ENCODE results near the gene KLHL3. TPM values are rescaled to one million over a fixed set of nuclear protein-coding genes. Genes with fewer than 3 reads are reported as not detected.
"Not testable (repeated sequence)": the region's sequence is repeated elsewhere in the genome, so short reads cannot be mapped to it uniquely, and the experiment has no call there.

KLHL3 gene
- total RNA-seq: 3.6 TPM
- 1 to 10 TPM; 2.6 to 4.8 (median 4.0) TPM for polyA plus RNA-seq (ENCODE audit: insufficient read depth in 1 of 8, insufficient read length in 8 of 8, low replicate concordance in 1 of 8)
- long read RNA-seq, donor 1: 0 reads
- long read RNA-seq, donor 2: 0 reads
- long read RNA-seq, donor 3: 0 reads
- long read RNA-seq, donor 4: 0 reads
- long read RNA-seq, donor 5: 0 reads
- long read RNA-seq, donor 6: 0 reads
- long read RNA-seq, donor 7: 0 reads
- long read RNA-seq, donor 8: 0 reads
- long read RNA-seq, donor 9: 0 reads
- long read RNA-seq, donor 10: 0 reads
- long read RNA-seq, donor 11, partial matches to known transcripts: 8 of 8 reads
- long read RNA-seq, donor 11, other reads (novel, unspliced or antisense): 0 of 8 reads

GRCh38 chr5:137735555-137736284 lies at the start of gene KLHL3:
Gene KLHL3 (minus strand): TSS chr5:137736089. CDS start chr5:137735646, 443 bp downstream.
- H3K4me3 ChIP-seq (ENCODE audit: low read length): peak within 1 kb of the TSS; percentile 27
- WGBS (ENCODE audit: insufficient coverage): under 1% methylated on average over 8 of the region's 12 CpGs
- H3K27me3 ChIP-seq (ENCODE audit: control insufficient read depth, insufficient read depth, low read length): no peaks in the 10 kb centered on the region
- peak within 1 kb of the TSS; percentile 42 for H3K27ac ChIP-seq (ENCODE audit: low read length)
- no peaks in the 10 kb centered on the region for H3K9me3 ChIP-seq (replicated peaks; ENCODE audit: control insufficient read depth, low read depth, low read length)
- no peaks in the 10 kb centered on the region for H3K36me3 ChIP-seq (ENCODE audit: control insufficient read depth, insufficient read depth, low read length)
- peaks cover 8% of the 10 kb centered on the region for H3K4me1 ChIP-seq (ENCODE audit: control insufficient read depth, insufficient read depth, low read length)
- DNase-seq: peak; percentile 74

GRCh38 chr5:137782984-137783536 lies 47.2 kb upstream of the KLHL3 start:
- Histone ChIP-seq H3K27ac (ENCODE audit: low read length) (no peak overlapping the region), H3K9me3 (replicated peaks; ENCODE audit: control insufficient read depth, low read depth, low read length) (no peaks in the 10 kb centered on the region), H3K36me3 (ENCODE audit: control insufficient read depth, insufficient read depth, low read length) (no peaks in the 10 kb centered on the region), H3K4me3 (ENCODE audit: low read length) (no peak overlapping the region), H3K4me1 (ENCODE audit: control insufficient read depth, insufficient read depth, low read length) (no peaks in the 10 kb centered on the region), H3K27me3 (ENCODE audit: control insufficient read depth, insufficient read depth, low read length) (no peaks in the 10 kb centered on the region)
- 83% methylated on average over 4 of the region's 4 CpGs for WGBS (ENCODE audit: insufficient coverage)
- DNase-seq: no peak

GRCh38 chr5:137782055-137782454 lies 46.2 kb upstream of the KLHL3 start:
- Histone ChIP-seq H3K36me3 (ENCODE audit: control insufficient read depth, insufficient read depth, low read length) (no peaks in the 10 kb centered on the region), H3K4me3 (ENCODE audit: low read length) (no peak overlapping the region), H3K9me3 (replicated peaks; ENCODE audit: control insufficient read depth, low read depth, low read length) (no peaks in the 10 kb centered on the region), H3K27ac (ENCODE audit: low read length) (no peak overlapping the region), H3K4me1 (ENCODE audit: control insufficient read depth, insufficient read depth, low read length) (no peaks in the 10 kb centered on the region), H3K27me3 (ENCODE audit: control insufficient read depth, insufficient read depth, low read length) (no peaks in the 10 kb centered on the region)
- no peak for DNase-seq
- WGBS (ENCODE audit: insufficient coverage): no CpG with 5 or more reads among the region's 2 CpGs

GRCh38 chr5:137778772-137779564 lies 43.1 kb upstream of the KLHL3 start:
- Histone ChIP-seq H3K4me3 (ENCODE audit: low read length) (no peak overlapping the region), H3K27me3 (ENCODE audit: control insufficient read depth, insufficient read depth, low read length) (no peaks in the 10 kb centered on the region), H3K9me3 (replicated peaks; ENCODE audit: control insufficient read depth, low read depth, low read length) (no peaks in the 10 kb centered on the region), H3K4me1 (ENCODE audit: control insufficient read depth, insufficient read depth, low read length) (no peaks in the 10 kb centered on the region), H3K36me3 (ENCODE audit: control insufficient read depth, insufficient read depth, low read length) (no peaks in the 10 kb centered on the region), H3K27ac (ENCODE audit: low read length) (no peak overlapping the region)
- no CpG with 5 or more reads among the region's 2 CpGs for WGBS (ENCODE audit: insufficient coverage)
- peak; percentile 60 for DNase-seq

- not testable (repeated sequence) for H3K27me3 ChIP-seq (ENCODE audit: control insufficient read depth, insufficient read depth, low read length); H3K27ac ChIP-seq (ENCODE audit: low read length)
- 93% methylated on average over 3 of the region's 5 CpGs for WGBS (ENCODE audit: insufficient coverage)
Measured at GRCh38 chr5:137767937-137768336, 32.0 kb upstream of the KLHL3 start.

GRCh38 chr5:137761566-137761965 lies 25.7 kb upstream of the KLHL3 start:
- Histone ChIP-seq H3K27me3 (ENCODE audit: control insufficient read depth, insufficient read depth, low read length) (no peaks in the 10 kb centered on the region), H3K4me3 (ENCODE audit: low read length) (no peak overlapping the region), H3K27ac (ENCODE audit: low read length) (no peak overlapping the region), H3K36me3 (ENCODE audit: control insufficient read depth, insufficient read depth, low read length) (no peaks in the 10 kb centered on the region), H3K4me1 (ENCODE audit: control insufficient read depth, insufficient read depth, low read length) (no peaks in the 10 kb centered on the region), H3K9me3 (replicated peaks; ENCODE audit: control insufficient read depth, low read depth, low read length) (no peaks in the 10 kb centered on the region)
- no CpG with 5 or more reads among the region's 3 CpGs for WGBS (ENCODE audit: insufficient coverage)
- no peak for DNase-seq

More at GRCh38 chr5:137767937-137768336, 32.0 kb upstream of the KLHL3 start:
- not testable (repeated sequence) for H3K9me3 ChIP-seq (replicated peaks; ENCODE audit: control insufficient read depth, low read depth, low read length); DNase-seq; H3K36me3 ChIP-seq (ENCODE audit: control insufficient read depth, insufficient read depth, low read length); H3K4me1 ChIP-seq (ENCODE audit: control insufficient read depth, insufficient read depth, low read length); H3K4me3 ChIP-seq (ENCODE audit: low read length)

- H3K4me3 ChIP-seq (ENCODE audit: low read length): no peak overlapping the region
- no peak for DNase-seq
- H3K9me3 ChIP-seq (replicated peaks; ENCODE audit: control insufficient read depth, low read depth, low read length): no peaks in the 10 kb centered on the region
- no peaks in the 10 kb centered on the region for H3K4me1 ChIP-seq (ENCODE audit: control insufficient read depth, insufficient read depth, low read length)
- H3K27ac ChIP-seq (ENCODE audit: low read length): no peak overlapping the region
- no peaks in the 10 kb centered on the region for H3K27me3 ChIP-seq (ENCODE audit: control insufficient read depth, insufficient read depth, low read length)
- 86% methylated on average over 1 of the region's 7 CpGs for WGBS (ENCODE audit: insufficient coverage)
- no peaks in the 10 kb centered on the region for H3K36me3 ChIP-seq (ENCODE audit: control insufficient read depth, insufficient read depth, low read length)
Measured at GRCh38 chr5:137760719-137761516, 25.0 kb upstream of the KLHL3 start.

GRCh38 chr5:137760294-137760693 lies 24.4 kb upstream of the KLHL3 start:
- WGBS (ENCODE audit: insufficient coverage): no CpG with 5 or more reads among the region's 4 CpGs

GRCh38 chr5:137758715-137759306 lies 22.9 kb upstream of the KLHL3 start:
- H3K36me3 ChIP-seq (ENCODE audit: control insufficient read depth, insufficient read depth, low read length): no peaks in the 10 kb centered on the region
- no peaks in the 10 kb centered on the region for H3K9me3 ChIP-seq (replicated peaks; ENCODE audit: control insufficient read depth, low read depth, low read length)
- peaks cover 3% of the 10 kb centered on the region for H3K4me1 ChIP-seq (ENCODE audit: control insufficient read depth, insufficient read depth, low read length)
- H3K4me3 ChIP-seq (ENCODE audit: low read length): no peak overlapping the region
- no peak for DNase-seq
- WGBS (ENCODE audit: insufficient coverage): 78% methylated on average over 5 of the region's 6 CpGs
- H3K27ac ChIP-seq (ENCODE audit: low read length): no peak overlapping the region
- no peaks in the 10 kb centered on the region for H3K27me3 ChIP-seq (ENCODE audit: control insufficient read depth, insufficient read depth, low read length)

More at GRCh38 chr5:137760294-137760693, 24.4 kb upstream of the KLHL3 start:
- H3K9me3 ChIP-seq (replicated peaks; ENCODE audit: control insufficient read depth, low read depth, low read length): no peaks in the 10 kb centered on the region
- no peak for DNase-seq
- no peak overlapping the region for H3K4me3 ChIP-seq (ENCODE audit: low read length)
- no peaks in the 10 kb centered on the region for H3K4me1 ChIP-seq (ENCODE audit: control insufficient read depth, insufficient read depth, low read length)
- no peaks in the 10 kb centered on the region for H3K36me3 ChIP-seq (ENCODE audit: control insufficient read depth, insufficient read depth, low read length)
- no peak overlapping the region for H3K27ac ChIP-seq (ENCODE audit: low read length)
- no peaks in the 10 kb centered on the region for H3K27me3 ChIP-seq (ENCODE audit: control insufficient read depth, insufficient read depth, low read length)

Measured in muscle of leg (tissue), 16 donors.